Hematopoietic multipotent progenitor cell treated with erythropoietin and hydrocortisone succinate and interleukin-3 and kit ligand, for 15 days (in vitro differentiated cells): Measurements from ENCODE around the gene HSD17B8.
A peak's percentile ranks its signal among the peaks of the same experiment; 100 is the strongest.
"Not testable (repeated sequence)": the region's sequence is repeated elsewhere in the genome, so short reads cannot be mapped to it uniquely, and the experiment has no call there.

Source experiments
- DNase-seq: peaks from one replicate; pipeline ENCODE4 v3.0.0-alpha.2; 2015; ENCODE audit warnings: low spot score

HSD17B8 gene

DNA sequence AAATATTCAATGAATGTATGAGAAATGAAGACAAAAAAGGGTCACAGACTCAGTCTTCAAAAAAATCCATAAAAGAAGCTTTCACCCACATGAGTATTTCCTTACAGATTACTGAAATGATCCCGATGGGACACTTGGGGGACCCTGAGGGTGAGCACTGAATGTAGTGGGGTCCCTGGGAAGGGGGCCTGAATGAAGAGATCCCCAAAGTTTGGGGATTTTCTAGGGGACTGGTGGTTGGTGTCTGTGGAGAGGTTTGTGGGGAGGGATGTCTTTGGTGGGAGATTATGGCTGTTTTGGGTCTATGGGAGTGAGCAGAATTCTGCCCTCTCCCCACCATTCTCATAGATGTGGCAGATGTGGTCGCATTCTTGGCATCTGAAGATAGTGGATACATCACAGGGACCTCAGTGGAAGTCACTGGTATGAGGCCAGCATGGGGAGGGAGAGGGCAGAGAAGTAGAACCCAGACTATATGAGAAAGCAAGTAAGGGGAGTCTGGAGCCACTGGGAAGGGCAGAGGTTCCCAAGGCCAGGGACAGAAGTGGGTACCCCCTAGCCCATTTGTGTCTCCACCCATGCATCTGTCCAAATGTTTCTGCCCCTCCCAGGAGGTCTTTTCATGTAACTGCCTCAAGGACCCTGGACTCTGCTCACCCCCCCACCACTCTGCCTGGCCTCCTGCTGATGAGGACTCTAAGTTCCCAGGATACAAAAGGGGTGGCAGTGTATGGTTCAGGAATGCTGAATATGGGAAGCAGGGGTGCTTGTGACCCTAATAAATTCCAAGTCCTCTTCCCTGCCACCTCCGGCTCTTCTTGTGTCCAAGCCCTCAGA is 1.8 kb downstream of the HSD17B8 start:
- DNase-seq = no peak

GRCh38 chr6:33206864-33207551 is 2.6 kb downstream of the HSD17B8 start:
- no peak for DNase-seq

- DNase-seq = no peak
Measured at GRCh38 chr6:33207552-33208090, 3.2 kb downstream of the HSD17B8 start.

DNA sequence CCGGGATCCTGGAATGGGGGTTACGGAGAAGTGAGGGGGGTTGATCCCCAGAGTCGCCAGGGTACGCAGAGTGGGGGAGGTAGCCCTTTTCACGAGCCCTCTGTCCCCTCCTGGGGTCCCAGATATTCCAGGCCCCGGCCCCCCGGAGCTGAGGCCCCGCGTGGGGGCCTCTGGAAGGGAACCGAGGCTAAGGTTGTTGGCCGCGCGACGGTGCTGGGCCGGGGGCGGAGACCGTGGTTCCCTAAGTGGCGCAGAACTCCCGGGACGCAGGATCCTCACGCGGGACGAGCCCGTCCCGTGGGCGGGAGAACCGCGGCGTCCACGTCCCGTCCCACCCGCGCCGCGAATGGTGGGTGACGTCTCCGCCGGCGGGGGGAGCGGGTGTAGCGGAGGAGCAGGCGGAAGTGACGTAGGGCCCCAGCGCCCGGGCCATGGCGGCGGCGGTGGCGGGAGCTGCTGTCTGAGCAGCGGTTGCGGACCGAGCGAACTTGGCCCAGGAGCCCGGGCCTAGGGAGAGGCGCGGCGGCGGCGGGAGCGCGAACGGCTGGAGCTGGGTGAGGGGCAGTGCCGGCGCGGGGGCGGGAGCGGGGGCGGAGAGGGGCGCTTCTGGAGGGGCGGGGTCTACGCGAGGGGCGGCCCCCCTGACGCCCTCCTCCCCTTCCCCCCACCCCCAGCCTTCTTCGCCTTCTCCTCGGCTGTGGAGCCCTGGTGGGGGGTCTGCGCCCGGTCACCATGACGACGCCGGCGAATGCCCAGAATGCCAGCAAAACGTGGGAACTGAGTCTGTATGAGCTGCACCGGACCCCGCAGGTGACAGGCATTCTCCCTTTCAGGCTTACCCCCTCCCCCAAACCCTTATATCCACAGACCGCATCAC is 3.9 kb downstream of the HSD17B8 start, which contains the start of gene RING1:
TSS of gene RING1 (plus strand) at position 410 of the 877 bp plus-strand sequence. CDS start at position 733, 323 bp downstream.
- peak; percentile 88 for DNase-seq

DNA sequence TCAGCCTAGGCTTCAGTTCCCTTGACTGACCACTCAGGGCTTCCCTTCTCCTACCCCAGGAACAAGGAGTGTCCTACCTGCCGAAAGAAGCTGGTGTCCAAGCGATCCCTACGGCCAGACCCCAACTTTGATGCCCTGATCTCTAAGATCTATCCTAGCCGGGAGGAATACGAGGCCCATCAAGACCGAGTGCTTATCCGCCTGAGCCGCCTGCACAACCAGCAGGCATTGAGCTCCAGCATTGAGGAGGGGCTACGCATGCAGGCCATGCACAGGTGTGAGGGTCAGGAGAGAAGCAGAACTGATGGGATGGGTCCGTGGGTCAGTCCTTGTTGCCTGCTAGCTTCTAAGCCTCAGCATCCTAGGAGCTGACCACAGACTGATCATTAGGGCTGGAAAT is 5.4 kb downstream of the HSD17B8 start:
- no peak for DNase-seq

DNA sequence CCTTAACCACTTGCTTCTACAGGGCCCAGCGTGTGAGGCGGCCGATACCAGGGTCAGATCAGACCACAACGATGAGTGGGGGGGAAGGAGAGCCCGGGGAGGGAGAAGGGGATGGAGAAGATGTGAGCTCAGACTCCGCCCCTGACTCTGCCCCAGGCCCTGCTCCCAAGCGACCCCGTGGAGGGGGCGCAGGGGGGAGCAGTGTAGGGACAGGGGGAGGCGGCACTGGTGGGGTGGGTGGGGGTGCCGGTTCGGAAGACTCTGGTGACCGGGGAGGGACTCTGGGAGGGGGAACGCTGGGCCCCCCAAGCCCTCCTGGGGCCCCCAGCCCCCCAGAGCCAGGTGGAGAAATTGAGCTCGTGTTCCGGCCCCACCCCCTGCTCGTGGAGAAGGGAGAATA is 6.7 kb downstream of the HSD17B8 start:
- no peak for DNase-seq

GRCh38 chr6:33211666-33212422 is 7.4 kb downstream of the HSD17B8 start:
- no peak for DNase-seq

GRCh38 chr6:33212857-33213165 is 8.4 kb downstream of the HSD17B8 start:
- no peak for DNase-seq

DNA sequence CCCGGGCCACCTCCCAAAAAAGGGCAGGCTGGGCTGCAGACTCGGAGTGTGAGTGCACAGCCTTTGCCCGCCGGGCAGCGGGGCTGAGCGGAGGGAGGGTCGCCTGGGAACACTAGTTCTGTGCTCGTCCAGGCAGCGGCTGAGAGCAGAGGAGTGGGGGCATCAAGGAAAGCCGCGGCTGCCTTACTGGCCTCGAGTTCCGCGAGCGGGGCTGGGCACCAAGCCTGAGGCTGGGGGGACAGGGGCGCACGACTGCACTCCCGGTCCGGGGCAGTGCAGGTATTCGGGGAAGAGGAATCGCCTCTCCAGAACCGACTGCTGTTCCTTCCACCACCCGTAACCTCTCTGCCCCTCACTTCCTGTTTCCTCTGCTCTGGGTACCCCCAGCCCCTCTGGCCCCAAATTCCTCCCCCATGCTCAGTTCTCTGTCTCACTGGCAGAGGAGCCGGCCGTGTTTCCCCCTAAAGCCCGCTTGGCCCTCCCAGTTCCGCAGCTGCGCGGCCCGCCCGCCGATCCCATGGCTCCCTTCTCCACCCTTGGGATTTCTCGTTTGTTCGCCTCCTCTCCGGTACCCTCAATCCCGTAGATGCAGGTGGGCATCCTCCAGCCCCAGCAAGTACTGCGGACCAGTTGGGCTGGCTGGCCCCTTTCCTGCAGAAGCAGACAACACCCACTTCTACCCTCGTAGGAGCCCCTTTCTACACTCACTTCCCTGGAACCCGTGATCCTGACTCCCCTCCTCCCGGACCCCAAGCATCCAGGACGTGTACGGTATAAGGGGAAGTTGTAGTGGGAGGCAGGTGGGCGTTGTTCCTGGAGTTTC is 8.9 kb downstream of the HSD17B8 start:
- no peak for DNase-seq

GRCh38 chr6:33213989-33214335 is 9.5 kb downstream of the HSD17B8 start:
- no peak for DNase-seq

DNA sequence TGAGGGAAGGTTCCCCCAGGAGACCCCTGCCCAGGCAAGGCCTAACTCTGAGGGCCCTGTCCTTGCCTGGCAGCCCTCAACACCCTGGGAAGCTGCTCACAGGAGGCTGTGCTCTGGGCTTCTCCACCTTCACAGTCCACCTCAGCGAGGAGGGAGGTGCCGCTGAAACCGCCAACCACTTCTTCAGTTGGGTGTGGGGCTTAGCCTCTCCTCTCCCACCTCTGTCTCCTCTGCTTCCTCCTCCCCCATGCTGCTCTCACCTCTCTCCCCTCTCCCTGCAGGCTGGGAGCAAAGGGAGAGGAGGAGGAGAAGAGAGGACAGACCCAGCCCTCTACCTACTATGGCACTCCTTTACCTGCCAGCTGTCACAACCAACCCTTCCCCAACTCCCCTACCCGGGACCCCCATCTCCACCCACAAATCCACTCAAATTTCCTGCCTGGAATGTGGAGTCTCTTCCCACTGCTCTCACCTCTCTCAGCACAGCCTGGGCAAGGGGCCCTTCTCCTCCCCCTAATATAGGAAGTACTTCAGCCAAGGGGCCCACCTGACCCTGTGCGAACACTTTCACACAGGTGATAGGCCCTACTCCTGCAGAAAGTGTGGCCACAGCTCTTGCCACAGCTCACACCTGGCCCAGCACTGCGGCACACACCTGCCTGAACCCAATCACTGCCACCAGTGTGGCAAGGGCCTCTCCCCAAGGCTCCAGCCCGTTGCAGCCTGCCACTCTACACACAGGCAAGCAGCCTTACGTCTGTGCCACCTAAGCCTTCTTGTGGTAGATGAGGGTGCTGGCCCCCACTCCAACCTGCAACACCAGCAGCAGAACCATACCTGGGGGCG is 11.0 kb downstream of the HSD17B8 start:
- no peak for DNase-seq

DNA sequence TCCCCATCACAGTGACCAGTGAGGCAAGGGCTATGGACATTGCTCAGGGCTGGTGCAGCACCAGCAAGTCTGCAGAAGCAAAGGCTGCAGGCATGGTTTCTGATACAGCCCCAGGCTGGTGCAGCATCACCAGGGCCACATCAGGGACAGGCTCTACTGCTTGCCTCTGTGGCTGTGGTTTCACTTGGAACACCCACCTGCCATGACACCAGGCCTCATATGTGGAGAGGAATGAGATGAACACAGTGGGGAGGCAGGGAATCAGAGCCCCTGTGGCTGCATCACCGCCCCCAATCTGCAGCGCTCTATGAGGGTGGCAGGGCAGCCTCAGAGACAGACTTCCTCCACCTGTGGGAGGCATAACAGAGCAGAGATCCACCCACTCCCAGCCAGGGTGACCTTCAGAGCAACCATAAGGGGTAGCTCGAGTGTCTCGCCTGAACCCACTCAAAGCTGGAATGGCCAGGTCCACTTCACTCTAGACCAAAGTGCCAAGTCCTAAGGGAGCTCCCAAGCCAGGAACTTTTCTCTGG is 11.7 kb downstream of the HSD17B8 start:
- DNase-seq = no peak

- DNase-seq = no peak
Measured at GRCh38 chr6:33217246-33217645, 12.8 kb downstream of the HSD17B8 start.

DNA sequence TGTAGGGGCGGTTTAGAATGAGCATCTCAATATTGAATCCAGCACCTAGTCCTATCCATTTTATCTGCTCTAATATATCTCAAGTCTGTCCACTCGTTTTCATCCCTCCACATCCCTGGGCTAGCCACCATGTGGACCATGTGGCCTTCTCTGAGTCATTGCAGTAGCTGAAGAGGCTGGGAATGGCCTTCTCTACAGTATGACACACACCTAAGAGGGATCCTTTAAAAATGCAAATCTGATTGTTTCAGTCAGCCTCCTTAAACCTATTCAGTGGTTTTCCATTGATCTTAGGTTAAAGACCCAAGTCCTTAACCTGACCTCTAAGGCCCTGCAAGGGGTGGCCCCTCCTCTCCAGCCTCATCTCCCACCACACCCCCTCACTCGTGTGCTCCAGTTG is 13.2 kb downstream of the HSD17B8 start:
- no peak for DNase-seq

DNA sequence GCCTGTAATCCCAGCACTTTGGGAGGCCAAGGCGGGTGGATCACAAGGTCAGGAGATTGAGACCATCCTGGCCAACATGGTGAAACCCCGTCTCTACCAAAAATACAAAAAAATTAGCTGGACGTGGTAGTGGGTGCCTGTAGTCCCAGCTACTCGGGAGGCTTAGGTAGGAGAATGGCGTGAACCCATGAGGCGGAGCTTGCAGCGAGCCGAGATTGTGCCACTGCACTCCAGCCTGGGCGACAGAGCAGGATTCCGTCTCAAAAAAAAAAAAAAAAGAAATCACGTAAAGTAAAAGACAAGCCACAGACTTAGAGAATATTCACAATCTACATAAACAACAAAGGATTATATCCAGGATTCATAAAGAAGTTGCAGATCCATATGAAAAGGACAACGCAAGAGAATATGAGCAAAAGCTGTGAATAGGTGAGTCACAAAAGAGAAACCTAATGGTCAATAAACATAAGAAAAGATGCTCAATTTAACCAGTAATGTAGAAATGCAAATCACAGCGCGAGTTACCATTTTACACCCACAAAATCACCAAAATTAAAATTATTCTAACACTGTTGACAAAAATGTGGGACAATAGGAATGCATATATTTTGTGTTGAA is 22.2 kb downstream of the HSD17B8 start:
- not testable (repeated sequence) for DNase-seq

DNA sequence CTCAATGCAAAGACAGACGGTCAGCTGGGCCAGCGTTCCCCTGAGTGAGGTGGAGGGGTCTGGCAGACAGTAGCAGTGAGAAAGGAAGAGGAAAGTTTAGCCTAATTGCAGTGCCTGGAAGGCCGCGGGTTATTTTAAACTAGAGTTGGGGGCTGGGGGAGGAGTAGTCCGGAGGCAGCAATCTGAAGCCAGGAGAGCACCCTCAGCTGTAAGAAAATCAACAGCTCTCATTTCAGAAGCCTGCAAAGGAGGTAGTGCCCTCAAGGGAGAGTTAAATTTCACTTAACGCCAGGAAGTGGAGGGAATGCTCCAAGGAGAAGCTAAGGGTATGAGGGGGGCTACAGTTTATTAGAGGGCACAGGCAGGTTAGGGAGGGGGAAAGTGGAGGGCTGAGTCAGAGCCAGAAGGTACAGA is 30.8 kb downstream of the HSD17B8 start:
- no peak for DNase-seq

GRCh38 chr6:33236328-33236727 is 31.9 kb downstream of the HSD17B8 start:
- DNase-seq = no peak

DNA sequence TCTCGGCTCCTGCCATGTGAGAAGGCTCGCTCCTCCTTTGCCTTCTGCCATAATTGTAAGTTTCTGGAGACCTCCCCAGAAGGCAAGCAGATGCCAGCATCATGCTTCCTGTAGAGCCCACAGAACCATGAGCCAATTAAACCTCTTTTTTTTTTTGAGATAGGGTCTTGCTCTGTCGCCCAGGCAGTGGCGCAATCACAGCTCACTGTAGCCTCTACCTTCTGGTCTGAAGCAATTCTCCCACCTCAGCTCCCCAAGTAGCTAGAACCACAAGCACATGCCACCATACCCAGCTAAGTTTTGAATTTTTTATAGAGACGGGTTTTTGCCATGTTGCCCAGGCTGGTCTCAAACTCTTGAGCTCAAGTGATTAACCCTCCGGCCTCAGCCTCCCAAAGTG is 32.4 kb downstream of the HSD17B8 start:
- DNase-seq = no peak

DNA sequence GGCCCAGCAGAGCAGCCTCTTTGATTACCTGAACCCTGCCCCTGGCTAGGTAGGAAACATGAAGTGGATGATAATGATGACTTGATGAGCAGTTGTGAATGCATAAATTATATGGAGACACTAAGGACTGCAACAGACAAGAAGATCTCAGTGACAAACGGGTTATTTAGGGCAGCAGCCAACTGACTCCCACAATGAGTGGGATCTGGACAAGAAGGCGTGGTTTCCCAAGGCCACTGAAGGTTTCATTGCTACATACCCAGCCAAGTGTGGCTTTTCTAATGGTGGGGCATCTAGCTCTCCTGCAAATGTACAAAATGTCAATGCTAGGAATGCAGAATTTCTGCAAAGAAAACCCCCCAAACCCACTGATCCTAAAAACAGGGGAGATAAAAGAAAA is 33.3 kb downstream of the HSD17B8 start:
- no peak for DNase-seq
